Right cardiac atrium (tissue), 5 donors: ENCODE results near the gene GRIK4. TPM values are rescaled to one million over a fixed set of nuclear protein-coding genes. Genes with fewer than 3 reads are reported as not detected.
"Not testable (repeated sequence)": the region's sequence is repeated elsewhere in the genome, so short reads cannot be mapped to it uniquely, and the experiment has no call there.

Source experiments
- ATAC-seq, 2 donors: fragments of 200-7000 bp; cut with Tn5 transposase; one replicate each; pipeline versions ENCODE4 v1.8.0 to v1.9.1; 2020; ENCODE audit warnings: moderate library complexity in 2 of 2, mild to moderate bottlenecking in 1 of 2
- DNase-seq, 3 donors: peaks; one replicate each; pipeline ENCODE4 v3.0.0-alpha.2; 2020
- H3K27ac ChIP-seq: one replicate; pipeline ENCODE4 v1.5.1; 2013; ENCODE audit warnings: mild to moderate bottlenecking, low read length, control low read depth, moderate library complexity
- H3K27me3 ChIP-seq: one replicate; pipeline ENCODE4 v1.6.1; 2013; ENCODE audit not compliant: control insufficient read depth, insufficient read depth
- H3K4me1 ChIP-seq: one replicate; pipeline ENCODE4 v1.6.1; 2013; ENCODE audit warnings: low read length; ENCODE audit not compliant: control insufficient read depth, insufficient read depth
- H3K4me3 ChIP-seq: one replicate; pipeline ENCODE4 v1.5.1; 2013; ENCODE audit warnings: low read length, control low read depth
- H3K9me3 ChIP-seq: one replicate; pipeline ENCODE4 v1.6.1; 2013; ENCODE audit warnings: low read length; ENCODE audit not compliant: control insufficient read depth
- WGBS: extraction: QIAGEN DNeasy Blood & Tissue Kit; methylation state at CpG from one replicate; pipeline ENCODE4 v1.1.7; 2013; 5-methylcytosine and 5-hydroxymethylcytosine counted together
- intact Hi-C, 4 donors: fragments of 100-400 bp; cut with DNase I; formaldehyde crosslinking; loops; one replicate each; pipeline versions ENCODE4 v1.11.0 to v1.14.0; 2022 to 2023
- polyA plus RNA-seq: library from polyadenylated mRNA; stranded (reverse); fragments of 200-250 nt; gene quantifications from one replicate; pipeline ENCODE4 v1.2.3, GENCODE V29; 2013
- total RNA-seq, 4 donors: library from RNA; stranded (reverse); fragmentation: NEBNext Ultra II Directional; extraction: Animal tissue kit (Norgen Biotek cat#: 25700); gene quantifications; one replicate each; pipeline ENCODE4 v1.2.1, GENCODE V29; 2021
- donor health status: healthy with polysubstance abuse.
- donor health status: DM: no; HTN: yes; CAD: no.
- donor health status: DM: no; HTN: no; CAD: no.
- donor health status: DM: no; HTN: yes; CAD: no; lungs with severe emphysema.
- donor health status: DM: yes; HTN: yes; CAD: no.

The GRIK4 gene
- total and polyA plus RNA-seq, 5 donors = 0.32 to 3.4 (median 0.80) TPM; not detected in 1

DNA sequence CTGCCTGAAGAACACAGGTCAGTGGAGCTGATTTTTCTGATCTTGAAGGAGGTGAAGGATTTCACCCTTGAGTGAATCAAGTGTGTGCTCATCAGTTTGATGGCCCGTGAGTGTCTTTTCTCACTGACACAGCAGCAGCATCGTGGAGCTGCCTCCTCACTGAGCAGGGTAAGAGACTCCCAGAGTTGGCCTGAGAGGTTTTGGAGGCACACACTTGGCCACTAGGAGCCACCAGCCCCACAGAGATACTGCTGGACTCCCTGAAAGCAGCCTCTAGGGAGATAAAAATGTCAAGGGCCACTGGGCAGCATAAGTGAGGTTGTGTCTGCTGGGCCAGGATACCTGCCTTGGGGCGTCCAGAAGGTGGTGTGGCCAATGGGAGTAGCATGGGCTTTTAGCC, 245.4 kb downstream of the GRIK4 start:
- intact Hi-C loops = no loop called here
- no peak overlapping the region for H3K27ac ChIP-seq
- DNase-seq = no peak
- no peaks in the 10 kb centered on the region for H3K9me3 ChIP-seq
- no peak overlapping the region for H3K4me3 ChIP-seq
- 83% methylated on average over 3 of the region's 3 CpGs for WGBS
- H3K27me3 ChIP-seq = no peaks in the 10 kb centered on the region
- no peak for ATAC-seq
- H3K4me1 ChIP-seq = no peaks in the 10 kb centered on the region

DNA sequence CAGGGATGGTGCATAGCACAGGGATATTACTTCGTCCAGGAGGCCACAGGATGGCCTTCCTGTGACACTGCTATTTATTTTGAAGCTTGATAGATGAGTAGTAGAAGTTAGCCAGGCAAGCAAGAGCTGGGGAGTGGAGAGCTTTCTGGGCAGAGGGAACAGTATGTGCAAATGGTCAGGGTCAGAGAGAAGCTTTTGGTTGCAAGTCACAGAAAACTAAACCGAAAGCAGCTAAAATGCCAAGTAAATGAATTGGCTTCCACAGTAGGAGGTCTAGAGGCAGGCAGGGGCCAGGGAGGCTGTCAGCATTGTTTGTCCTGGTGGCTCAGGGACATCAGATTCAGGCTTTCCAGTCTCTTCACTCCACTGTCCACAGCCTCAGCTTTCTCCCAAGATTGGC, 247.5 kb downstream of the GRIK4 start:
- H3K4me1 ChIP-seq = no peaks in the 10 kb centered on the region
- H3K4me3 ChIP-seq = no peak overlapping the region
- no peak for DNase-seq
- H3K27ac ChIP-seq = no peak overlapping the region
- 43% methylated on average over 2 of the region's 2 CpGs for WGBS
- ATAC-seq = peak in 1 of 2 donors; percentile 36
- no peaks in the 10 kb centered on the region for H3K27me3 ChIP-seq
- H3K9me3 ChIP-seq = no peaks in the 10 kb centered on the region
- intact Hi-C loops = no loop called here

DNA sequence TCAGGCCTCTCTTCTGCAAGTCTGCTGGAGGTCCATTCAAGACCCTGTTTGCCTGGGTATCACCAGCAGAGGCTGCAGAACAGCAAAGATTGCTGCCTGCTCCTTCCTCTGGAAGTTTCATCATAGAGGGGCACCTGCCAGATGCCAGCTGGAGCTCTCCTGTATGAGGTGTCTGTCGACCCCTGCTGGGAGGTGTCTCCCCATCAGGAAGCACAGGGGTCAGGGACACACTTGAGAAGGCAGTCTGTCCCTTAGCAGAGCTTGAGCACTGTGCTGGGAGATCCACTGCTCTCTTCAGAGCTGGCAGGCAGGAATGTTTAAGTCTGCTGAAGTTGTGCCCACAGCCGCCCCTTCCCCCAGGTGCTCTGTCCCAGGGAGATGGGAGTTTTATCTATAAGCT, 254.2 kb downstream of the GRIK4 start:
- H3K9me3 ChIP-seq, DNase-seq, ATAC-seq, H3K4me1 ChIP-seq, H3K27me3 ChIP-seq, H3K27ac ChIP-seq, intact Hi-C loops, H3K4me3 ChIP-seq: not testable (repeated sequence)
- 72% methylated on average over 2 of the region's 2 CpGs for WGBS

DNA sequence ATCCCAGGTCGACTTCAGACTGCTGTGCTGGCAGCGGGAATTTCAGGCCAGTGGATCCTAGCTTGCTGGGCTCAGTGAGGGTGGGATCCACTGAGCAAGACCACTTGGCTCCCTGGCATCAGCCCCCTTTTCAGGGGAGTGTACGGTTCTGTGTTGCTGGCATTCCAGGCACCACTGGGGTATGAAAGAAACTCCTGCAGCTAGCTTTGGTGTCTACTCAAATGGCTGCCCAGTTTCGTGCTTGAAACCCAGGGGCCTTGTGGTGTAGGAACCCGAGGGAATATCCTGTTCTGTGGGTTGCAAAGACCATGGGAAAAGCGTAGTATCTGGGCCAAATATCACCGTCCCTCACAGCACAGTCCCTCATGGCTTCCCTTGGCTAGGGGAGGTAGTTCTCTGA, 254.8 kb downstream of the GRIK4 start:
- Histone ChIP-seq H3K27me3 (no peaks in the 10 kb centered on the region), H3K4me1 (no peaks in the 10 kb centered on the region), H3K27ac (no peak overlapping the region), H3K4me3 (no peak overlapping the region), H3K9me3 (no peaks in the 10 kb centered on the region)
- intact Hi-C loops = no loop called here
- no peak for DNase-seq
- ATAC-seq = no peak
- WGBS = 81% methylated on average over 7 of the region's 7 CpGs

DNA sequence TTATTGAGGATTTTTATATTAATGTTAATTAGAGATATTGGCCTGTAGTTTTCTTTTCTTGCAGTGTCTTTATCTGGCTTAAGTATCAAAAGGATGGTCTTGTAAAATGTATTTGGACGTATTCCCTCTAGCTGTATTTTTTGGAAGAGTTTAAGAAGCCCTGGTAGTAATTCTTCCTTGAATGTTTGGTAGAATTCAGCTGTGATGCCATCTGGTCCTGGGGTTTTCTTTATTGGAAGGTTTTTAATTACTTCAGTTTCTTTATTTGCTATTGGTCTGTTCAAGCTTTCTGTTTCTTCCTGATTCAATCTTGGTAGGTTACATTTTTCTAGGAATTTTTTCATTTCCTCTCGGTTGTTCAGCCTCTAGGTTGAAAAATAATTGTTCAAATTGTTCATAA, 257.4 kb downstream of the GRIK4 start:
- H3K9me3 ChIP-seq = no peaks in the 10 kb centered on the region
- no peak for DNase-seq
- peaks cover 2% of the 10 kb centered on the region for H3K27me3 ChIP-seq
- intact Hi-C loops = no loop called here
- 77% methylated on average over 2 of the region's 2 CpGs for WGBS
- no peak overlapping the region for H3K4me3 ChIP-seq
- H3K4me1 ChIP-seq = no peaks in the 10 kb centered on the region
- no peak overlapping the region for H3K27ac ChIP-seq
- ATAC-seq = no peak

DNA sequence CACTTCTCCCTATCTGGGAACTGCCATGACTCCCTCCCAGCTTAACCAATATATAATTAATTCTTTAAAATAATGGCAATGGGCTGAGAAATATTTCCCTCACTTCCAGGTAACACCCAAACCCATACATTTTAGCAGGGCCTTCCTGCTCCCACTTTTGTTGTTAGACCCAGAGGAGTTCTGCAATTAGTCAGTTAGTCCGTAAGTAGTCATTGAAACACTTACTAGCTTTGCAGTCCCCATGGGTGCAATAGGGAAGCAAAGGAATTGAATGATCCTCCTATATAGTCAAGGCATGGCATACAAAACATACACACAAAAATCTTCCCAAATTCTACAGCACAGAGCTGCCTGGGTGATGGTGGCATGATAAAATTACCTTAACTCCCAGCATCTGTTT, 258.4 kb downstream of the GRIK4 start:
- intact Hi-C loops = loop anchor here in 1 of 4 donors (10.0 kb wide), 1 partner anchor 85 kb away; no protein-coding TSS in a partner anchor
- Histone ChIP-seq H3K9me3 (no peaks in the 10 kb centered on the region), H3K4me3 (no peak overlapping the region), H3K27ac (no peak overlapping the region), H3K27me3 (peaks cover 2% of the 10 kb centered on the region), H3K4me1 (no peaks in the 10 kb centered on the region)
- DNase-seq (no peak), ATAC-seq (no peak)
- WGBS = 80% methylated on average over 1 of the region's 1 CpG

DNA sequence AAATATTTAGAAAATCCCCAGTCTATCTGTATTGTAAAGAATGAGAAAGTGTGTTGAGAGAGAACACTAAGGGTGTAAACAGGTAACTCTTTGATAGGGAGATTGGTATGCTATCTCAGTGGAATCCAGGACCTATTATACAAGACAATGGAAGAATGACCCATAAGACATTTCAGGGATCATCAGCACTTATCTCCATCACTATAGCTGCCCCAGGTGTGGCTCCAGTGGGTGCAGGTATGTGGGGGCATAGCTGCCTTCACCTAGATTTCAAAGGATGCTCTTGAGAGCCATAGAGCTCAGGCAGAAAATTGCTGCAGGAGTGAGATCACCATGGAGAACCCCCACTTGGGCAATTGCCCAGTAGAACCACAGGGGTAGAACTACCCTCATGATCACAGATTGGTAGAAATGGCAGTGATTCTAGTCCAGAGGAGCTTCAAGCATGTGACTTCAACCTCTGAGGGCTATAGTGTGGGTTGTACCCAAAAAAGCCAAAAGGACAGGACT, 260.1 kb downstream of the GRIK4 start:
- no peaks in the 10 kb centered on the region for H3K4me1 ChIP-seq
- no peak overlapping the region for H3K27ac ChIP-seq
- H3K27me3 ChIP-seq = peaks cover 2% of the 10 kb centered on the region
- no peak overlapping the region for H3K4me3 ChIP-seq
- DNase-seq (no peak), ATAC-seq (no peak)
- intact Hi-C loops = loop anchor here in 1 of 4 donors (10.0 kb wide), 1 partner anchor 83 kb away; no protein-coding TSS in a partner anchor
- no peaks in the 10 kb centered on the region for H3K9me3 ChIP-seq

DNA sequence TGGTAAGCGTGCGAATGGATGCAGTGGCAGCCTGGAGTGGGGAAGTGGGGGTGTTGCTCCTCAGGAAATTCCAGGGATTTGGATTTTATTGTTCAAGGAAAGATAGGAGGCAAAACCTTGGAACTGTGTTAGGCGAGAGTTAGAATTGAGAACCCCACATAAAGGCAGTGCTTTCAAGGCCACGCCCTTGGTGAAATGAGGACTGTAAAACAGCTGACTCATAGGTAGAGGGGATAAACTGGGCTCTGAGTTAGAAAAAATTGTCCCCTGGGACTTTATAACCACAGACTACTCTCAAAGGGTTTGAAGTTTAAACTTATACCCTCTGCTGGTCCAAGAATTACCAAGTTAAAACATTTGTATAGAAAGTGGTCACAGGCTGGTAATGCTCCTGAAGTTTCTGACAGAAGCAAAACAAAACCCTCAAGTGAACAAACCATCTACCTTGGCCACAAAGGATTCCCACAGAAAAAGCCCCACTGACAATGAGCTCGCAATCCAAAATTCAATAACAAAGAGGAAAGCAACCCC, 262.0 kb downstream of the GRIK4 start:
- no peak overlapping the region for H3K4me3 ChIP-seq
- no peak for ATAC-seq
- intact Hi-C loops = loop anchor here in 1 of 4 donors (10.0 kb wide), 1 partner anchor 81 kb away; no protein-coding TSS in a partner anchor

DNA sequence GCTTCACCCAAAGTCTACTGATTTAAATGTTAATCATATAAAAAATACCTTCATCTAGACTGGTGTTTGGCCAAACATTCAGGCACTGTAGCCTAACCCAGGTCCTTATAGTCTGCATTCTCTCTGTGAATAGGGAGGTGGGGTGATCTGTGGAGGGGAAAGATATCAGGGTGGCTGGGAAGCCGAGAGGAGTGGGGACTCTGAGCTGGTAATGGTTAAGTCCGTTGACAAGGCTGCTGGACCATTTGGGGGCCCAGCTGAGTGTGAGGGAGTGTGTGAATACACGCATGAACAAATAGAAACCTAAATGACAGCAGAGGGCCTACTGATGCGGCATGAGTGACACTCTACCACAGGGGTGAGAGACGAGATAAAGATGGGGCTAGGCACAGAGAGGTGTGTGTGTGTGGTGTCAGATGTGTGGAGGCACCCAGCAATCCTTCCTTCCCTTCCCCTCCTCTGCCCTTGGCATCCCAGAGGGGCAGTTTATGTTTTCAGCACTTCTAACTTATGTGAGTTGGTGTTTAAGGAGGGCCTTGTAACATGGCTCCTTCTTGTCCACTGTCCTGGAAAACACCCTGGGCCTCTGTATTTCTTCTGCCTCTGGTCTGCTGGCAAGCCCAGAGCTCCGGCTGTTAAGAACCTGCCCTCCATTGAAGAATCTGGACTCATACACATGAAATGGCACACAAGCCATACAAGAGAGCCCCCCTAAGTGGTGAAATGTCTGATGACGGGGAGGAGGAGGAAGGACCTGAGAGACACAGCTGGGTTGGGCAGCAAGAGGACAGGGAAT, 263.2 kb downstream of the GRIK4 start:
- WGBS = 78% methylated on average over 7 of the region's 7 CpGs
- no peak for DNase-seq
- ATAC-seq = no peak
- no peak overlapping the region for H3K27ac ChIP-seq
- peaks cover 2% of the 10 kb centered on the region for H3K27me3 ChIP-seq
- H3K4me3 ChIP-seq = no peak overlapping the region
- H3K9me3 ChIP-seq = no peaks in the 10 kb centered on the region
- intact Hi-C loops = loop anchor here in 1 of 4 donors (10.0 kb wide), 1 partner anchor 80 kb away; no protein-coding TSS in a partner anchor
- H3K4me1 ChIP-seq = no peaks in the 10 kb centered on the region

More for the DNA sequence above, 262.0 kb downstream of the GRIK4 start:
- no peaks in the 10 kb centered on the region for H3K9me3 ChIP-seq
- H3K27ac ChIP-seq = no peak overlapping the region
- H3K4me1 ChIP-seq = no peaks in the 10 kb centered on the region
- WGBS = 84% methylated on average over 5 of the region's 5 CpGs
- DNase-seq = no peak
- H3K27me3 ChIP-seq = peaks cover 2% of the 10 kb centered on the region

DNA sequence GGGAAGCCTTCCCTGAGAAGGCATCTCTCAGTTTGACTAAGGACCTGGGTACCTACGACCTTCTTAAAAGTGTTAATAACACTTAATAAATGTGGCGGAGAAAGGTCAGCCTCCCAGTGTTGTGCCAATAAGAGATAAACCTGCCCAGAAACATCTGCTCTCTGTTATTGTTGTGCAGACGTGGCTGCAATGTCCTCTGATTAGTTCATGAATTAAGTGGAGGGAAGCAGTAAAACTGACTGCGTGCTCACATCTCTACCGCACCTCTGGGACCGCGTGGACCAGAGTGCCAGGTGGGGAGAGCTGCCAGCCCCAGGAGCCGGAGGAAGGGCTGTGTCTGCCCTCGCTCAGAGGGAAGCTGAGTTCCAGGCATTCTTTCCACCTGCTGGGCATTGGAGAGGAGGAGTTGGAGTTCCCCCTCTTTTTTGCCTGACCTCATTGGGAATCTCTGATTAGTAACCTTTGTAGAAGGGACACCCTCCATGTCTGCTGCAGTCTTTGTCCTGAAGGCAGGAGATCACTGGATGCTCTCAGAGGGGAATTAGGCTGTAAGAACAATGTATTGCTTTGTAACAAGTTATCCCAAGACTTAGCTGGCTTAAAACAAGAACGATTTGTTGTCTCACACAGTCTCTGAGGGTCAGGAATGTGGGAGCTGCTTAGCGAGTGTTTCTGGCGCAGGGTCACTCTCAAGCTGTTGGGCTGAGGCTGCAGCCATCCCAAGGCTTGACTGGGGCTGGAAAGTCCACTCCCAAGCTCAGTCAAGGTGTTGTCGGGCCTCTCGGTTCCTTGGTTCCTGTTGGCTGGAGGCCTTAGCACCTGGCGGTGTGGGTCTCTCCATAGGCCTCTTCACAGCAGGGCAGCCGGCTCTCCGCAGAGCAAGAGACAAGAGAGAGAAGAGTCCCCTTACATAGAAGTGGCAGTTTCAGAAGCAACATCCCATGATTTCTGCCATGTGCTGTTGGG, 264.7 kb downstream of the GRIK4 start:
- DNase-seq (no peak), ATAC-seq (no peak)
- intact Hi-C loops = loop anchor here in 1 of 4 donors (10.0 kb wide), 1 partner anchor 79 kb away; no protein-coding TSS in a partner anchor
- Histone ChIP-seq H3K4me1 (no peaks in the 10 kb centered on the region), H3K27ac (no peak overlapping the region), H3K27me3 (peaks cover 2% of the 10 kb centered on the region), H3K4me3 (no peak overlapping the region), H3K9me3 (no peaks in the 10 kb centered on the region)
- 62% methylated on average over 17 of the region's 17 CpGs for whole genome bisulfite sequencing
